Measurements from ENCODE around the gene RPL12. TPM values are rescaled to one million over a fixed set of nuclear protein-coding genes. Genes with fewer than 3 reads are reported as not detected.

The RPL12 gene
- total and polyA plus RNA-seq, 2 donors = 2,447 to 3,757 TPM

- H3K36me3 ChIP-seq (ENCODE audit: control insufficient read depth in 2 of 2, insufficient read depth in 2 of 2, low read length in 1 of 2) = no peaks in the 10 kb centered on the region
- no peak overlapping the region for H3K27ac ChIP-seq (ENCODE audit: low read depth in 1 of 2, low read length in 1 of 2)
- peaks cover 5 to 26% of the 10 kb centered on the region in 2 donors for H3K4me1 ChIP-seq (ENCODE audit: control insufficient read depth in 2 of 2, insufficient read depth in 2 of 2, low read length in 2 of 2)
- H3K4me3 ChIP-seq (ENCODE audit: low read length in 2 of 2) = no peak overlapping the region
- H3K9me3 ChIP-seq (ENCODE audit: control insufficient read depth in 2 of 2, insufficient read depth in 1 of 2, low read length in 1 of 2) = no peaks in the 10 kb centered on the region
- no peak for DNase-seq (ENCODE audit: low read depth in 6 of 9, low spot score in 9 of 9)
- WGBS = 97% methylated on average over 10 of the region's 10 CpGs
- peaks cover 0 to 9% of the 10 kb centered on the region in 2 donors for H3K27me3 ChIP-seq (ENCODE audit: control insufficient read depth in 2 of 2, insufficient read depth in 1 of 2, low read length in 1 of 2)
Observed at GRCh38 chr9:127422133-127422782, 28.9 kb downstream of the RPL12 start.

GRCh38 chr9:127421057-127421456 is 30.1 kb downstream of the RPL12 start:
- Histone ChIP-seq H3K27ac (ENCODE audit: low read depth in 1 of 2, low read length in 1 of 2) (no peak overlapping the region), H3K9me3 (ENCODE audit: control insufficient read depth in 2 of 2, insufficient read depth in 1 of 2, low read length in 1 of 2) (no peaks in the 10 kb centered on the region), H3K4me3 (ENCODE audit: low read length in 2 of 2) (no peak overlapping the region), H3K27me3 (ENCODE audit: control insufficient read depth in 2 of 2, insufficient read depth in 1 of 2, low read length in 1 of 2) (peaks cover 0 to 14% of the 10 kb centered on the region in 2 donors), H3K36me3 (ENCODE audit: control insufficient read depth in 2 of 2, insufficient read depth in 2 of 2, low read length in 1 of 2) (no peaks in the 10 kb centered on the region), H3K4me1 (ENCODE audit: control insufficient read depth in 2 of 2, insufficient read depth in 2 of 2, low read length in 2 of 2) (peaks cover 5 to 26% of the 10 kb centered on the region in 2 donors)
- WGBS = 96% methylated on average over 7 of the region's 7 CpGs
- DNase-seq (ENCODE audit: low read depth in 6 of 9, low spot score in 9 of 9) = no peak

- Histone ChIP-seq H3K27ac (ENCODE audit: low read depth in 1 of 2, low read length in 1 of 2) (no peak overlapping the region), H3K36me3 (ENCODE audit: control insufficient read depth in 2 of 2, insufficient read depth in 2 of 2, low read length in 1 of 2) (no peaks in the 10 kb centered on the region), H3K27me3 (ENCODE audit: control insufficient read depth in 2 of 2, insufficient read depth in 1 of 2, low read length in 1 of 2) (peaks cover 0 to 25% of the 10 kb centered on the region in 2 donors), H3K4me1 (ENCODE audit: control insufficient read depth in 2 of 2, insufficient read depth in 2 of 2, low read length in 2 of 2) (peaks cover 2 to 14% of the 10 kb centered on the region in 2 donors), H3K9me3 (ENCODE audit: control insufficient read depth in 2 of 2, insufficient read depth in 1 of 2, low read length in 1 of 2) (no peaks in the 10 kb centered on the region), H3K4me3 (ENCODE audit: low read length in 2 of 2) (no peak overlapping the region)
- WGBS = 94% methylated on average over 6 of the region's 6 CpGs
- DNase-seq (ENCODE audit: low read depth in 6 of 9, low spot score in 9 of 9) = no peak
Observed at GRCh38 chr9:127419348-127419747, 31.9 kb downstream of the RPL12 start.

- Histone ChIP-seq H3K4me1 (ENCODE audit: control insufficient read depth in 2 of 2, insufficient read depth in 2 of 2, low read length in 2 of 2) (peaks cover 0 to 10% of the 10 kb centered on the region in 2 donors), H3K27me3 (ENCODE audit: control insufficient read depth in 2 of 2, insufficient read depth in 1 of 2, low read length in 1 of 2) (peaks cover 0 to 30% of the 10 kb centered on the region in 2 donors), H3K4me3 (ENCODE audit: low read length in 2 of 2) (no peak overlapping the region), H3K27ac (ENCODE audit: low read depth in 1 of 2, low read length in 1 of 2) (no peak overlapping the region), H3K36me3 (ENCODE audit: control insufficient read depth in 2 of 2, insufficient read depth in 2 of 2, low read length in 1 of 2) (no peaks in the 10 kb centered on the region), H3K9me3 (ENCODE audit: control insufficient read depth in 2 of 2, insufficient read depth in 1 of 2, low read length in 1 of 2) (no peaks in the 10 kb centered on the region)
- WGBS = 83% methylated on average over 12 of the region's 12 CpGs
- peak in 1 of 9 donors; percentile 31 for DNase-seq (ENCODE audit: low read depth in 6 of 9, low spot score in 9 of 9)
Observed at GRCh38 chr9:127418037-127418471, 33.2 kb downstream of the RPL12 start.

GRCh38 chr9:127417131-127418036 is 33.8 kb downstream of the RPL12 start:
- Histone ChIP-seq H3K27ac (ENCODE audit: low read depth in 1 of 2, low read length in 1 of 2) (no peak overlapping the region), H3K27me3 (ENCODE audit: control insufficient read depth in 2 of 2, insufficient read depth in 1 of 2, low read length in 1 of 2) (peaks cover 0 to 31% of the 10 kb centered on the region in 2 donors), H3K4me3 (ENCODE audit: low read length in 2 of 2) (no peak overlapping the region), H3K36me3 (ENCODE audit: control insufficient read depth in 2 of 2, insufficient read depth in 2 of 2, low read length in 1 of 2) (no peaks in the 10 kb centered on the region), H3K9me3 (ENCODE audit: control insufficient read depth in 2 of 2, insufficient read depth in 1 of 2, low read length in 1 of 2) (no peaks in the 10 kb centered on the region), H3K4me1 (ENCODE audit: control insufficient read depth in 2 of 2, insufficient read depth in 2 of 2, low read length in 2 of 2) (peaks cover 0 to 4% of the 10 kb centered on the region in 2 donors)
- 91% methylated on average over 15 of the region's 15 CpGs for WGBS
- no peak for DNase-seq (ENCODE audit: low read depth in 6 of 9, low spot score in 9 of 9)

- Histone ChIP-seq H3K27me3 (ENCODE audit: control insufficient read depth in 2 of 2, insufficient read depth in 1 of 2, low read length in 1 of 2) (peaks cover 2 to 40% of the 10 kb centered on the region in 2 donors), H3K4me3 (ENCODE audit: low read length in 2 of 2) (no peak overlapping the region), H3K27ac (ENCODE audit: low read depth in 1 of 2, low read length in 1 of 2) (no peak overlapping the region), H3K9me3 (ENCODE audit: control insufficient read depth in 2 of 2, insufficient read depth in 1 of 2, low read length in 1 of 2) (no peaks in the 10 kb centered on the region), H3K36me3 (ENCODE audit: control insufficient read depth in 2 of 2, insufficient read depth in 2 of 2, low read length in 1 of 2) (no peaks in the 10 kb centered on the region), H3K4me1 (ENCODE audit: control insufficient read depth in 2 of 2, insufficient read depth in 2 of 2, low read length in 2 of 2) (no peaks in the 10 kb centered on the region)
- WGBS = 84% methylated on average over 1 of the region's 1 CpG
- DNase-seq (ENCODE audit: low read depth in 6 of 9, low spot score in 9 of 9) = no peak
Observed at GRCh38 chr9:127415657-127416056, 35.5 kb downstream of the RPL12 start.

- Histone ChIP-seq H3K27me3 (ENCODE audit: control insufficient read depth in 2 of 2, insufficient read depth in 1 of 2, low read length in 1 of 2) (peaks cover 3 to 42% of the 10 kb centered on the region in 2 donors), H3K36me3 (ENCODE audit: control insufficient read depth in 2 of 2, insufficient read depth in 2 of 2, low read length in 1 of 2) (no peaks in the 10 kb centered on the region), H3K27ac (ENCODE audit: low read depth in 1 of 2, low read length in 1 of 2) (no peak overlapping the region), H3K9me3 (ENCODE audit: control insufficient read depth in 2 of 2, insufficient read depth in 1 of 2, low read length in 1 of 2) (no peaks in the 10 kb centered on the region), H3K4me1 (ENCODE audit: control insufficient read depth in 2 of 2, insufficient read depth in 2 of 2, low read length in 2 of 2) (no peaks in the 10 kb centered on the region), H3K4me3 (ENCODE audit: low read length in 2 of 2) (no peak overlapping the region)
- WGBS = 97% methylated on average over 4 of the region's 4 CpGs
- DNase-seq (ENCODE audit: low read depth in 6 of 9, low spot score in 9 of 9) = no peak
Observed at GRCh38 chr9:127415141-127415540, 36.1 kb downstream of the RPL12 start.

- Histone ChIP-seq H3K4me1 (ENCODE audit: control insufficient read depth in 2 of 2, insufficient read depth in 2 of 2, low read length in 2 of 2) (no peaks in the 10 kb centered on the region), H3K36me3 (ENCODE audit: control insufficient read depth in 2 of 2, insufficient read depth in 2 of 2, low read length in 1 of 2) (no peaks in the 10 kb centered on the region), H3K27ac (ENCODE audit: low read depth in 1 of 2, low read length in 1 of 2) (no peak overlapping the region), H3K27me3 (ENCODE audit: control insufficient read depth in 2 of 2, insufficient read depth in 1 of 2, low read length in 1 of 2) (peaks cover 3 to 45% of the 10 kb centered on the region in 2 donors), H3K4me3 (ENCODE audit: low read length in 2 of 2) (no peak overlapping the region), H3K9me3 (ENCODE audit: control insufficient read depth in 2 of 2, insufficient read depth in 1 of 2, low read length in 1 of 2) (no peaks in the 10 kb centered on the region)
- WGBS = 80% methylated on average over 4 of the region's 4 CpGs
- DNase-seq (ENCODE audit: low read depth in 6 of 9, low spot score in 9 of 9) = no peak
Observed at GRCh38 chr9:127411122-127411521, 40.1 kb downstream of the RPL12 start.

- WGBS = 96% methylated on average over 6 of the region's 6 CpGs
- DNase-seq (ENCODE audit: low read depth in 6 of 9, low spot score in 9 of 9) = no peak
- Histone ChIP-seq H3K27me3 (ENCODE audit: control insufficient read depth in 2 of 2, insufficient read depth in 1 of 2, low read length in 1 of 2) (peaks cover 22 to 65% of the 10 kb centered on the region in 2 donors), H3K9me3 (ENCODE audit: control insufficient read depth in 2 of 2, insufficient read depth in 1 of 2, low read length in 1 of 2) (peaks cover 0 to 1% of the 10 kb centered on the region in 2 donors), H3K4me1 (ENCODE audit: control insufficient read depth in 2 of 2, insufficient read depth in 2 of 2, low read length in 2 of 2) (no peaks in the 10 kb centered on the region), H3K4me3 (ENCODE audit: low read length in 2 of 2) (no peak overlapping the region), H3K27ac (ENCODE audit: low read depth in 1 of 2, low read length in 1 of 2) (no peak overlapping the region), H3K36me3 (ENCODE audit: control insufficient read depth in 2 of 2, insufficient read depth in 2 of 2, low read length in 1 of 2) (no peaks in the 10 kb centered on the region)
Observed at GRCh38 chr9:127407492-127407843, 43.7 kb downstream of the RPL12 start.

All from thymus (tissue), 11 donors.